AG09309 (cell line): ENCODE measurements around the gene SUMO2.
"Not testable (repeated sequence)": the region's sequence is repeated elsewhere in the genome, so short reads cannot be mapped to it uniquely, and the experiment has no call there.

Source experiments
- DNase-seq: peaks from one replicate; pipeline ENCODE4 v3.0.0-alpha.2; 2010; ENCODE audit warnings: low read depth
- H3K4me3 ChIP-seq: 2 replicates; pipeline ENCODE4 v1.5.1; 2011; ENCODE audit warnings: mild to moderate bottlenecking, low read depth, low read length, moderate library complexity; ENCODE audit not compliant: control insufficient read depth
- CTCF ChIP-seq: IDR thresholded peaks from 2 replicates; pipeline ENCODE4 v1.5.1; 2011; ENCODE audit warnings: mild to moderate bottlenecking, low read depth, low read length, inconsistent platforms; ENCODE audit not compliant: insufficient read depth, control insufficient read depth; ENCODE audit errors: missing control alignments

SUMO2 gene

GRCh38 chr17:75147878-75148546, 34.7 kb downstream of the SUMO2 start:
- no peak for DNase-seq
- no peak for TF ChIP-seq CTCF
- H3K4me3 ChIP-seq: no peak overlapping the region

- no peak for TF ChIP-seq CTCF
- no peak overlapping the region for H3K4me3 ChIP-seq
- no peak for DNase-seq
These were observed 36.2 kb downstream of the SUMO2 start for GRCh38 chr17:75146592-75146991.

- DNase-seq: no peak
- H3K4me3 ChIP-seq: no peak overlapping the region
- TF ChIP-seq CTCF: no peak
These were observed 37.8 kb downstream of the SUMO2 start for GRCh38 chr17:75144816-75145512.

GRCh38 chr17:75142236-75142971, 40.4 kb downstream of the SUMO2 start:
- no peak overlapping the region for H3K4me3 ChIP-seq
- TF ChIP-seq CTCF: no peak
- DNase-seq: no peak

- H3K4me3 ChIP-seq: no peak overlapping the region
- TF ChIP-seq CTCF: no peak
- DNase-seq: no peak
These were observed 44.2 kb downstream of the SUMO2 start for GRCh38 chr17:75138519-75138918.

GRCh38 chr17:75137762-75138161, 45.0 kb downstream of the SUMO2 start:
- DNase-seq, H3K4me3 ChIP-seq: not testable (repeated sequence)

GRCh38 chr17:75135946-75136345, 46.8 kb downstream of the SUMO2 start:
- no peak overlapping the region for H3K4me3 ChIP-seq
- no peak for DNase-seq
- TF ChIP-seq CTCF: no peak
